SK-N-SH treated with all-trans-retinoic acid at 6 μM for 48 hours (cell line): ENCODE data around the gene FMO3.

Experiments
- ARNTL ChIP-seq: fragments of 450-650 bp; formaldehyde crosslinking; IDR thresholded peaks from 2 replicates; pipeline ENCODE4 v1.5.0; 2020; ENCODE audit warnings: low read depth, mild to moderate bottlenecking, moderate library complexity, borderline replicate concordance
- ESRRG ChIP-seq: fragments of 250-450 bp; sonication (Bioruptor Pico); IDR thresholded peaks from 2 replicates; pipeline ENCODE4 v1.6.1; 2021; ENCODE audit warnings: mild to moderate bottlenecking
- GLIS3 ChIP-seq: fragments of 250-450 bp; sonication (Bioruptor Pico); IDR thresholded peaks from 2 replicates; pipeline ENCODE4 v1.5.0; 2020; ENCODE audit warnings: mild to moderate bottlenecking, moderate library complexity
- PPARA ChIP-seq: fragments of 250-450 bp; sonication (Bioruptor Pico); IDR thresholded peaks from 2 replicates; pipeline ENCODE4 v1.5.0; 2020; ENCODE audit warnings: mild to moderate bottlenecking, borderline replicate concordance
- RARB ChIP-seq: fragments of 250-450 bp; sonication (Bioruptor Pico); IDR thresholded peaks from 2 replicates; pipeline ENCODE4 v1.8.0; 2021; ENCODE audit warnings: mild to moderate bottlenecking, moderate library complexity
- TOX ChIP-seq: fragments of 250-450 bp; sonication (Bioruptor Pico); IDR thresholded peaks from 2 replicates; pipeline ENCODE4 v1.8.0; 2021; ENCODE audit warnings: mild to moderate bottlenecking, moderate library complexity, borderline replicate concordance
- ZC3H10 ChIP-seq: fragments of 250-450 bp; sonication (Bioruptor Pico); IDR thresholded peaks from 2 replicates; pipeline ENCODE4 v1.5.1; 2021; ENCODE audit warnings: mild to moderate bottlenecking, moderate library complexity
- ZFP3 ChIP-seq: fragments of 250-450 bp; sonication (Bioruptor Pico); IDR thresholded peaks from 2 replicates; pipeline ENCODE4 v1.5.0; 2020; ENCODE audit warnings: mild to moderate bottlenecking, moderate library complexity
- ZFP30 ChIP-seq: fragments of 450-650 bp; formaldehyde crosslinking; IDR thresholded peaks from 2 replicates; pipeline ENCODE4 v1.5.0; 2022; ENCODE audit warnings: mild to moderate bottlenecking, moderate library complexity
- ZNF70 ChIP-seq: fragments of 450-650 bp; formaldehyde crosslinking; IDR thresholded peaks from 2 replicates; pipeline ENCODE4 v1.5.0; 2020; ENCODE audit warnings: mild to moderate bottlenecking, moderate library complexity
- TF ChIP-seq, protein P1 (sequence below): fragments of 250-450 bp; sonication (Bioruptor Pico); IDR thresholded peaks from 2 replicates; pipeline ENCODE4 v1.8.0; 2020; ENCODE audit warnings: mild to moderate bottlenecking, moderate library complexity, borderline replicate concordance
- TF ChIP-seq, protein P2 (sequence below): fragments of 250-450 bp; sonication (Bioruptor Pico); IDR thresholded peaks from 2 replicates; pipeline ENCODE4 v1.5.1; 2020; ENCODE audit warnings: low read depth, mild to moderate bottlenecking, moderate library complexity

DNA sequence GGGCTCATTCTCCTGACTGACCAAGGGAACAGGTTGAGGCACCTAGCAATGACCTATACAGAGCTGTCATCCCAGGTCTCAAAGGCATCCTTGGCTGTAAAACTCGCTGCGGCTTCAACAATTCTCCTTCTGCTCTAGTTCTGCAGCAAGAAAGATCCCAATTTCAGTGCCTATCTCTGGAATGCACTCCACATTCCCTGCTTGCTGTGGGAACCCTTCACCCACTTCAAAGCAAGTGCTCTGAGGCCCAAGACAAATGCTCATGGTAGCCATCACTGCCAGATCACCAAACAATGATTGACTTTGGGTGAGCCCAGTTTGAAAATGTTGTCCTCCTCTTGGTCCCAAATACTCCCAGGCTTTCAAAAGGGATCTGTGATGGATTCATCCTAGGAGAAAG, 37.7 kb upstream of the FMO3 start:
- TF ChIP-seq PPARA (CRISPR knock-in tag) (no peak), ZFP3 (no peak), TOX (CRISPR knock-in tag) (no peak), ESRRG (no peak), RARB (CRISPR knock-in tag) (no peak), ZFP30 (CRISPR knock-in tag) (no peak), GLIS3 (CRISPR knock-in tag) (no peak), ARNTL (CRISPR knock-in tag) (no peak), ZNF70 (no peak), ZC3H10 (CRISPR knock-in tag) (no peak)
- TF ChIP-seq, protein P1, sequence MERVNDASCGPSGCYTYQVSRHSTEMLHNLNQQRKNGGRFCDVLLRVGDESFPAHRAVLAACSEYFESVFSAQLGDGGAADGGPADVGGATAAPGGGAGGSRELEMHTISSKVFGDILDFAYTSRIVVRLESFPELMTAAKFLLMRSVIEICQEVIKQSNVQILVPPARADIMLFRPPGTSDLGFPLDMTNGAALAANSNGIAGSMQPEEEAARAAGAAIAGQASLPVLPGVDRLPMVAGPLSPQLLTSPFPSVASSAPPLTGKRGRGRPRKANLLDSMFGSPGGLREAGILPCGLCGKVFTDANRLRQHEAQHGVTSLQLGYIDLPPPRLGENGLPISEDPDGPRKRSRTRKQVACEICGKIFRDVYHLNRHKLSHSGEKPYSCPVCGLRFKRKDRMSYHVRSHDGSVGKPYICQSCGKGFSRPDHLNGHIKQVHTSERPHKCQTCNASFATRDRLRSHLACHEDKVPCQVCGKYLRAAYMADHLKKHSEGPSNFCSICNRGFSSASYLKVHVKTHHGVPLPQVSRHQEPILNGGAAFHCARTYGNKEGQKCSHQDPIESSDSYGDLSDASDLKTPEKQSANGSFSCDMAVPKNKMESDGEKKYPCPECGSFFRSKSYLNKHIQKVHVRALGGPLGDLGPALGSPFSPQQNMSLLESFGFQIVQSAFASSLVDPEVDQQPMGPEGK = no peak
- TF ChIP-seq, protein P2, sequence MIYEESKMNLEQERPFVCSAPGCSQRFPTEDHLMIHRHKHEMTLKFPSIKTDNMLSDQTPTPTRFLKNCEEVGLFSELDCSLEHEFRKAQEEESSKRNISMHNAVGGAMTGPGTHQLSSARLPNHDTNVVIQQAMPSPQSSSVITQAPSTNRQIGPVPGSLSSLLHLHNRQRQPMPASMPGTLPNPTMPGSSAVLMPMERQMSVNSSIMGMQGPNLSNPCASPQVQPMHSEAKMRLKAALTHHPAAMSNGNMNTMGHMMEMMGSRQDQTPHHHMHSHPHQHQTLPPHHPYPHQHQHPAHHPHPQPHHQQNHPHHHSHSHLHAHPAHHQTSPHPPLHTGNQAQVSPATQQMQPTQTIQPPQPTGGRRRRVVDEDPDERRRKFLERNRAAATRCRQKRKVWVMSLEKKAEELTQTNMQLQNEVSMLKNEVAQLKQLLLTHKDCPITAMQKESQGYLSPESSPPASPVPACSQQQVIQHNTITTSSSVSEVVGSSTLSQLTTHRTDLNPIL (CRISPR knock-in tag) = no peak
